A549 (cell line): ENCODE data around the gene MOBP. TPM values are rescaled to one million over a fixed set of nuclear protein-coding genes. Genes with fewer than 3 reads are reported as not detected.

ENCODE experiments used
- ATAC-seq, 2 experiments: fragments of 200-7000 bp in 1 of 2; fragments of >200 bp in 1 of 2; cut with Nextera tagmentation in 1 of 2; cut with Tn5 transposase in 1 of 2; 3 replicates each; pipeline versions ENCODE4 v1.8.0 to v1.9.1; 2018 to 2020; ENCODE audit warnings: mild to moderate bottlenecking in 1 of 2, moderate library complexity in 1 of 2
- CTCF ChIA-PET: fragments of 300-600 bp; sonication (Branson Sonifier 250); formaldehyde crosslinking; extraction: SDS; loops from one replicate; lab custom pipeline; 2021; ENCODE audit warnings: antibody characterized with exemption, inconsistent platforms; lab: Yijun Ruan, JAX
- POLR2A ChIA-PET: fragments of 350-600 bp; formaldehyde crosslinking; extraction: SDS; loops from one replicate; lab custom pipeline; 2021; ENCODE audit warnings: antibody characterized with exemption, inconsistent platforms; lab: Yijun Ruan, JAX
- DNase-seq, 2 experiments: peaks; one replicate each; pipeline versions ENCODE4 v3.0.0 to v3.0.0-alpha.2; 2011 to 2016; ENCODE audit warnings: low read depth in 1 of 2, low spot score in 1 of 2
- FAIRE-seq: peaks from 2 replicates; lab custom pipeline; 2011; peaks lifted over from hg19 to GRCh38; lab: Jason Lieb, UNC
- H3K27ac ChIP-seq, 2 experiments: fragments of >200 bp; sonication (Bioruptor Twin); formaldehyde crosslinking; 3 replicates each; pipeline ENCODE4 v1.5.1; 2016 to 2017
- H3K4me1 ChIP-seq: fragments of >200 bp; sonication (Bioruptor Twin); formaldehyde crosslinking; 3 replicates; pipeline ENCODE4 v1.6.1; 2016
- H3K4me2 ChIP-seq: fragments of >200 bp; sonication (Bioruptor Twin); formaldehyde crosslinking; 3 replicates; pipeline ENCODE4 v1.6.1; 2016
- H3K4me3 ChIP-seq: fragments of >200 bp; sonication (Bioruptor Twin); formaldehyde crosslinking; 3 replicates; pipeline ENCODE4 v1.5.1; 2016
- H3K9me3 ChIP-seq: fragments of >200 bp; sonication (Bioruptor Twin); formaldehyde crosslinking; 3 replicates; pipeline ENCODE4 v1.6.1; 2016
- BCL3 ChIP-seq: fragments of >200 bp; sonication (Bioruptor Twin); formaldehyde crosslinking; IDR thresholded peaks from 3 replicates; pipeline ENCODE4 v1.6.1; 2016
- BHLHE40 ChIP-seq: IDR thresholded peaks from 2 replicates; pipeline ENCODE4 v1.6.1; 2012; ENCODE audit warnings: low read depth, low read length, inconsistent platforms
- CBX8 ChIP-seq: fragments of 200-600 bp; sonication (generic); IDR thresholded peaks from 2 replicates; pipeline ENCODE4 v1.6.1; 2016
- CHD2 ChIP-seq: fragments of 150-350 bp; IDR thresholded peaks from 2 replicates; pipeline ENCODE4 v1.6.1; 2014; ENCODE audit warnings: low read length; ENCODE audit not compliant: partially characterized antibody
- CHD4 ChIP-seq: fragments of 200-600 bp; sonication (generic); IDR thresholded peaks from 2 replicates; pipeline ENCODE4 v1.6.1; 2016; ENCODE audit warnings: antibody characterized with exemption, mild to moderate bottlenecking, borderline replicate concordance
- ESRRA ChIP-seq: fragments of 150-350 bp; IDR thresholded peaks from 2 replicates; pipeline ENCODE4 v1.6.1; 2014; ENCODE audit warnings: mild to moderate bottlenecking, low read length, borderline replicate concordance
- FOSB ChIP-seq: fragments of 250-450 bp; sonication (Bioruptor Pico); IDR thresholded peaks from 2 replicates; pipeline ENCODE4 v1.5.0; 2020; ENCODE audit warnings: mild to moderate bottlenecking, moderate library complexity
- HES2 ChIP-seq: fragments of >200 bp; sonication (Bioruptor Twin); formaldehyde crosslinking; IDR thresholded peaks from 2 replicates; pipeline ENCODE4 v1.6.1; 2016
- HOXB13 ChIP-seq: fragments of 250-450 bp; sonication (Bioruptor Pico); IDR thresholded peaks from 2 replicates; pipeline ENCODE4 v1.5.0; 2020; ENCODE audit warnings: low read depth, mild to moderate bottlenecking, moderate library complexity
- JUNB ChIP-seq: fragments of >200 bp; sonication (Bioruptor Twin); formaldehyde crosslinking; IDR thresholded peaks from 2 replicates; pipeline ENCODE4 v1.6.1; 2016
- KDM1A ChIP-seq: fragments of 200-600 bp; sonication (generic); IDR thresholded peaks from 2 replicates; pipeline ENCODE4 v1.6.1; 2016; ENCODE audit warnings: low read depth, mild to moderate bottlenecking
- SMC3 ChIP-seq: fragments of >200 bp; sonication (Bioruptor Twin); formaldehyde crosslinking; IDR thresholded peaks from 3 replicates; pipeline ENCODE4 v1.6.1; 2018; ENCODE audit warnings: inconsistent platforms
- ZSCAN20 ChIP-seq: fragments of 250-450 bp; sonication (Bioruptor Pico); IDR thresholded peaks from 2 replicates; pipeline ENCODE4 v1.8.0; 2022; ENCODE audit warnings: mild to moderate bottlenecking, moderate library complexity
- WGBS: methylation state at CpG from one replicate; pipeline ENCODE4 v1.1.6; 2017; ENCODE audit errors: missing lambda C conversion rate; 5-methylcytosine and 5-hydroxymethylcytosine counted together
- polyA plus RNA-seq, 4 experiments: library from polyadenylated mRNA; depleted of rRNA in 3 of 4; stranded (reverse); fragments of >200 nt; fragmentation: RNase III in 1 of 4; extraction: RNeasy Plus Mini Kit Qiagen cat#74134 plus additional on column Dnase treatment in 1 of 4; gene quantifications; 2 replicates in 3 of 4; 3 replicates in 1 of 4; pipeline ENCODE4 v1.2.3, GENCODE V29; 2011 to 2017

MOBP gene
- polyA plus RNA-seq, 2 of the 4 experiments (the other 2 are of a cell fraction): 0.10 TPM; not detected in 1

GRCh38 chr3:39542588-39542988, 75.1 kb downstream of the MOBP start:
- H3K27ac ChIP-seq: no peak overlapping the region
- H3K4me2 ChIP-seq: no peak overlapping the region
- DNase-seq (no peak), FAIRE-seq (no peak), ATAC-seq (no peak)
- CTCF ChIA-PET: interaction anchor here (0.5 to 5.4 kb wide), 12 partner anchors 9 to 920 kb away, joined by 3 to 45 read pairs (median 6); no protein-coding TSS in a partner anchor
- H3K4me3 ChIP-seq: no peak overlapping the region
- no peaks in the 10 kb centered on the region for H3K4me1 ChIP-seq
- WGBS: 88% methylated on average over 5 of the region's 5 CpGs
- no peaks in the 10 kb centered on the region for H3K9me3 ChIP-seq
- POLR2A ChIA-PET: no interaction called here
- TF ChIP-seq HES2: no peak
- no peak for TF ChIP-seq KDM1A
- TF ChIP-seq FOSB (CRISPR knock-in tag): no peak

- ATAC-seq: no peak
- Histone ChIP-seq H3K4me1 (no peaks in the 10 kb centered on the region), H3K27ac (no peak overlapping the region), H3K9me3 (no peaks in the 10 kb centered on the region), H3K4me3 (no peak overlapping the region), H3K4me2 (no peak overlapping the region)
- TF ChIP-seq JUNB: no peak
- TF ChIP-seq CHD2: no peak
- no peak for TF ChIP-seq FOSB (CRISPR knock-in tag)
- TF ChIP-seq ESRRA: no peak
- ChIA-PET POLR2A (no interaction called here), CTCF (interaction anchor here (1.1 to 2.0 kb wide), 2 partner anchors 21 to 631 kb away, joined by 4 to 6 read pairs; no protein-coding TSS in a partner anchor)
- WGBS: 0% methylated on average over 3 of the region's 3 CpGs
- no peak for FAIRE-seq
- DNase-seq: no peak
These were observed 80.8 kb downstream of the MOBP start for GRCh38 chr3:39548282-39548681.

GRCh38 chr3:39550354-39551051, 83.0 kb downstream of the MOBP start:
- Histone ChIP-seq H3K4me2 (no peak overlapping the region), H3K27ac (no peak overlapping the region), H3K4me1 (no peaks in the 10 kb centered on the region), H3K4me3 (no peak overlapping the region), H3K9me3 (no peaks in the 10 kb centered on the region)
- no peak for TF ChIP-seq ZSCAN20 (CRISPR knock-in tag)
- no peak for TF ChIP-seq BHLHE40
- TF ChIP-seq CHD4: no peak
- TF ChIP-seq CBX8: no peak
- TF ChIP-seq HOXB13 (CRISPR knock-in tag): no peak
- no peak for TF ChIP-seq SMC3
- TF ChIP-seq BCL3: no peak
- ATAC-seq (no peak), DNase-seq (no peak), FAIRE-seq (no peak)
- 29% methylated on average over 8 of the region's 8 CpGs for WGBS
- ChIA-PET POLR2A (no interaction called here), CTCF (interaction anchor here (0.6 to 2.3 kb wide), 2 partner anchors 9 to 111 kb away, joined by 3 to 9 read pairs; no protein-coding TSS in a partner anchor)

Other genes starting within 250 kb of the MOBP start
- 0.14 and 0.21 TPM in 2 replicates for gene CX3CR1, start 187.6 kb upstream of the MOBP start, polyA plus RNA-seq (2011; rRNA removed)
- 0.04 to 0.07 TPM (median 0.06 TPM) in 3 replicates for gene CX3CR1, start 187.6 kb upstream of the MOBP start, polyA plus RNA-seq (2017; fragmentation: RNase III; extraction: RNeasy Plus Mini Kit Qiagen cat#74134 plus additional on column Dnase treatment)
- gene CCR8, start 138.0 kb upstream of the MOBP start, polyA plus RNA-seq (2011; rRNA removed): not detected in 2 replicates
- not detected in 3 replicates for gene CCR8, start 138.0 kb upstream of the MOBP start, polyA plus RNA-seq (2017; fragmentation: RNase III; extraction: RNeasy Plus Mini Kit Qiagen cat#74134 plus additional on column Dnase treatment)
- gene SLC25A38, start 84.3 kb upstream of the MOBP start, polyA plus RNA-seq (2011; rRNA removed): 52.8 and 53.0 TPM in 2 replicates
- gene SLC25A38, start 84.3 kb upstream of the MOBP start, polyA plus RNA-seq (2017; fragmentation: RNase III; extraction: RNeasy Plus Mini Kit Qiagen cat#74134 plus additional on column Dnase treatment): 30.9 to 32.6 TPM (median 31.9 TPM) in 3 replicates
- 3,141 and 4,058 TPM in 2 replicates for gene RPSA, start 61.0 kb upstream of the MOBP start, polyA plus RNA-seq (2011; rRNA removed)
- gene RPSA, start 61.0 kb upstream of the MOBP start, polyA plus RNA-seq (2017; fragmentation: RNase III; extraction: RNeasy Plus Mini Kit Qiagen cat#74134 plus additional on column Dnase treatment): 2,484 to 2,571 TPM (median 2,497 TPM) in 3 replicates